ENCODE measurements around the gene RABL6.

RABL6 gene

GRCh38 chr9:136779808-136780207 lies 27.9 kb upstream of the RABL6 start:
- Histone ChIP-seq H3K27me3 (ENCODE audit: insufficient read depth, poor library complexity, severe bottlenecking) (no peaks in the 10 kb centered on the region), H3K4me3 (replicated peaks; ENCODE audit: insufficient read depth, low read length) (no peak overlapping the region), H3K27ac (replicated peaks) (no peak overlapping the region)
- TF ChIP-seq REST (IDR thresholded peaks at IDR 0.05; ENCODE audit: insufficient replicate concordance, low read depth) (no peak), POLR2AphosphoS5 (IDR thresholded peaks at IDR 0.05; ENCODE audit: low read depth) (no peak), SPI1 (IDR thresholded peaks at IDR 0.05; ENCODE audit: borderline replicate concordance, low read depth) (no peak), GABPA (IDR thresholded peaks at IDR 0.05; ENCODE audit: low read depth) (no peak)
- TF ChIP-seq, protein P1, sequence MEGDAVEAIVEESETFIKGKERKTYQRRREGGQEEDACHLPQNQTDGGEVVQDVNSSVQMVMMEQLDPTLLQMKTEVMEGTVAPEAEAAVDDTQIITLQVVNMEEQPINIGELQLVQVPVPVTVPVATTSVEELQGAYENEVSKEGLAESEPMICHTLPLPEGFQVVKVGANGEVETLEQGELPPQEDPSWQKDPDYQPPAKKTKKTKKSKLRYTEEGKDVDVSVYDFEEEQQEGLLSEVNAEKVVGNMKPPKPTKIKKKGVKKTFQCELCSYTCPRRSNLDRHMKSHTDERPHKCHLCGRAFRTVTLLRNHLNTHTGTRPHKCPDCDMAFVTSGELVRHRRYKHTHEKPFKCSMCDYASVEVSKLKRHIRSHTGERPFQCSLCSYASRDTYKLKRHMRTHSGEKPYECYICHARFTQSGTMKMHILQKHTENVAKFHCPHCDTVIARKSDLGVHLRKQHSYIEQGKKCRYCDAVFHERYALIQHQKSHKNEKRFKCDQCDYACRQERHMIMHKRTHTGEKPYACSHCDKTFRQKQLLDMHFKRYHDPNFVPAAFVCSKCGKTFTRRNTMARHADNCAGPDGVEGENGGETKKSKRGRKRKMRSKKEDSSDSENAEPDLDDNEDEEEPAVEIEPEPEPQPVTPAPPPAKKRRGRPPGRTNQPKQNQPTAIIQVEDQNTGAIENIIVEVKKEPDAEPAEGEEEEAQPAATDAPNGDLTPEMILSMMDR (IDR thresholded peaks at IDR 0.05; ENCODE audit: insufficient read depth, low read length): no peak
- DNase-seq (ENCODE audit: low read depth in 1 of 2, low spot score in 1 of 2): no peak

- Histone ChIP-seq H3K27ac (replicated peaks) (no peak overlapping the region), H3K4me3 (replicated peaks; ENCODE audit: insufficient read depth, low read length) (no peak overlapping the region), H3K27me3 (ENCODE audit: insufficient read depth, poor library complexity, severe bottlenecking) (no peaks in the 10 kb centered on the region)
- no peak for DNase-seq (ENCODE audit: low read depth in 1 of 2, low spot score in 1 of 2)
- TF ChIP-seq GABPA (IDR thresholded peaks at IDR 0.05; ENCODE audit: low read depth): no peak
- no peak for TF ChIP-seq POLR2AphosphoS5 (IDR thresholded peaks at IDR 0.05; ENCODE audit: low read depth)
- TF ChIP-seq REST (IDR thresholded peaks at IDR 0.05; ENCODE audit: insufficient replicate concordance, low read depth): no peak
- TF ChIP-seq SPI1 (IDR thresholded peaks at IDR 0.05; ENCODE audit: borderline replicate concordance, low read depth): no peak
- TF ChIP-seq, protein P1 (IDR thresholded peaks at IDR 0.05; ENCODE audit: insufficient read depth, low read length): no peak
Measured at GRCh38 chr9:136782452-136782851, 25.3 kb upstream of the RABL6 start.

- no peak overlapping the region for H3K4me3 ChIP-seq (replicated peaks; ENCODE audit: insufficient read depth, low read length)
- peak in 1 of 2 experiments; percentile 49 for DNase-seq (ENCODE audit: low read depth in 1 of 2, low spot score in 1 of 2)
- TF ChIP-seq, protein P1 (IDR thresholded peaks at IDR 0.05; ENCODE audit: insufficient read depth, low read length): no peak
- no peak for TF ChIP-seq POLR2AphosphoS5 (IDR thresholded peaks at IDR 0.05; ENCODE audit: low read depth)
- no peak for TF ChIP-seq SPI1 (IDR thresholded peaks at IDR 0.05; ENCODE audit: borderline replicate concordance, low read depth)
- TF ChIP-seq REST (IDR thresholded peaks at IDR 0.05; ENCODE audit: insufficient replicate concordance, low read depth): no peak
- TF ChIP-seq GABPA (IDR thresholded peaks at IDR 0.05; ENCODE audit: low read depth): no peak
- no peak overlapping the region for H3K27ac ChIP-seq (replicated peaks)
- no peaks in the 10 kb centered on the region for H3K27me3 ChIP-seq (ENCODE audit: insufficient read depth, poor library complexity, severe bottlenecking)
Measured at GRCh38 chr9:136784249-136784996, 23.3 kb upstream of the RABL6 start.
